ENCODE results near the gene TUBAL3.

- no peak for TF ChIP-seq CTCF (IDR thresholded peaks at IDR 0.05)
- no peak for TF ChIP-seq POLR2A (IDR thresholded peaks at IDR 0.05)
Observed at GRCh38 chr10:5448333-5449001, 43.8 kb upstream of the TUBAL3 start.
